Suprapubic skin (tissue), 4 donors: ENCODE measurements around the gene FOXD4L1.
"Not testable (repeated sequence)": the region's sequence is repeated elsewhere in the genome, so short reads cannot be mapped to it uniquely, and the experiment has no call there.

ENCODE experiments used
- CTCF ChIP-seq, 2 donors: fragments of 200-600 bp in 1 of 2; fragments of 450-650 bp in 1 of 2; sonication (generic) in 1 of 2; IDR thresholded peaks; one replicate each; pipeline ENCODE4 v1.5.1; 2016 to 2019; ENCODE audit warnings: antibody characterized with exemption in 2 of 2, mild to moderate bottlenecking in 1 of 2, moderate library complexity in 1 of 2
- EP300 ChIP-seq: sonication (generic); formaldehyde crosslinking; IDR thresholded peaks from one replicate; pipeline ENCODE4 v1.6.1; 2017; ENCODE audit warnings: antibody characterized with exemption
- POLR2A ChIP-seq, 2 donors: fragments of 450-650 bp; IDR thresholded peaks; one replicate each; pipeline ENCODE4 v1.6.1; 2017; ENCODE audit warnings: antibody characterized with exemption in 2 of 2, mild to moderate bottlenecking in 2 of 2, moderate library complexity in 2 of 2
- POLR2AphosphoS5 ChIP-seq, 3 donors: sonication (generic); formaldehyde crosslinking; IDR thresholded peaks; one replicate each; pipeline ENCODE4 v1.6.1; 2017; ENCODE audit warnings: antibody characterized with exemption in 3 of 3

GRCh38 chr2:113507394-113508140 lies 9.1 kb downstream of the FOXD4L1 start:
- TF ChIP-seq POLR2A (IDR thresholded peaks at IDR 0.05); CTCF (IDR thresholded peaks at IDR 0.05); EP300; POLR2AphosphoS5 (IDR thresholded peaks at IDR 0.05): not testable (repeated sequence)
